Limb (tissue), 2 donors: ENCODE results near the gene PDE3A.
A peak's percentile ranks its signal among the peaks of the same experiment; 100 is the strongest.
"Not testable (repeated sequence)": the region's sequence is repeated elsewhere in the genome, so short reads cannot be mapped to it uniquely, and the experiment has no call there.

ENCODE experiments used
- DNase-seq, 2 donors: peaks; one replicate each; pipeline ENCODE4 v3.0.0-alpha.2; 2016; ENCODE audit errors: extremely low spot score in 2 of 2

The PDE3A gene

DNA sequence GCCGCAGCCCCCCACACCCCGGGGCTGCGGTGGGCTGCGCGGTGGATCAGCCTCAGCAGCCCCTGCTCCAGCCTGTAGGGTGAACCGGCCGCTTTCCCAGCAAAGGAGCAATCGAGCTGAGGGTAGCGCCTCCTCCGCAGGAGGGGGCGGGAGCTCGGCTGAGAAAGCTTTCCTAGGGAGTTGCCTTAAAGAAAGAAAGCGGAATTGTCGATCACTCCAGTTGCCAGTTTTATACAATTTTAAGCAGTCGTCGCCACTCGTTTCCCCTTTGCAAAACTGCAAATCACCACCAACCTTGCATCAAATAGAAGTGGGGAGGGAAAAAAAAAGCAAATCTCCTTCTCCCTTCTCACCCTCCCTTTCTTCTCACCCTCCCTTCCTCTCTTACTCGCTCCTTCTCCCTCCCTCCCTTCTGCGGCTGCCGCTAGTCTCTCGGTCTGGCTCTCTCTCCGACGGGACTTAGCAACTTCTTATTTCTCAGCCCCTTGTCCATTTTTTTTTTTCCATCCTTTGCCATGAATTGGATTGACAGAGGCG is at the start of gene PDE3A:
Gene PDE3A (plus strand): TSS at position 424 of the 537 bp plus-strand sequence. CDS start 748 bp downstream, outside the sequence.
- peak; percentile 85 to 88 for DNase-seq

DNA sequence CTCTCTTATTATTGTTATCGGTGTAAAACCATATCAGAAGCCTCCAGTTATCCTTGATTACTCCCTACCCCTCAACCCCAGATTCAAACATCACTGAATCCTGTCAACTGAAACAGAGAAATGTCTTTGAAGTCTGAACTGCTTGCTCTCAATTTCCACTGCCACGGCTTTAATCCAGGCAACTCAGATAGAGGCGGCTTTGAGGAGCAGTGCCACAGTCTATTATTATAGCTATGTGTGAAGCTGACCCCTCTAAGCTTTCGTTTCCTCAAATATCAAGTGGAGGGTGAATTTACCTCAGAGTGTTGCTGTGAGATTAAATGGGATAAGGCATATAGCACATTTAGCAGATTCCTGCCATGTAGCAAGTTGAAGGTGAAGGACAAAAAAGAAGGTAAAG is 49.0 kb upstream of the PDE3A start:
- no peak for DNase-seq

DNA sequence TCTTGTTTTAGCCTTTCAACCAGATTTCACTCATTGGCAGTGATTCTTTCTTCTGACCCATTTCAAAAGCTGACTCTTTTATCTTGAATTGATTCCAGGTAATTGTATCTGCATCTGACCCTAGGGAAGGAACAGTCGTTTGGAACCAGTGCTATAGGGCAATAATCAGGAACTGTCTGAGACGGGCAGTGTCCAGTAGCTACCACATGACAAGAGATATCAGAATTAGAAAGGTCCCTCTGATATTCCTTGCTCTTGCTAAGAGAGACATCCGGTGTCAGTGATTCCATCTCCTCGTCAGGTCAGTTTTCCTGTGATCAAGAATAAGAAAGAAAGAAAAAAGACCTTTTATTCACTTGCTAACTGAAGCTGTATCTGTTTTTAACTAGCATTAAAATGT is 47.8 kb upstream of the PDE3A start:
- no peak for DNase-seq

DNA sequence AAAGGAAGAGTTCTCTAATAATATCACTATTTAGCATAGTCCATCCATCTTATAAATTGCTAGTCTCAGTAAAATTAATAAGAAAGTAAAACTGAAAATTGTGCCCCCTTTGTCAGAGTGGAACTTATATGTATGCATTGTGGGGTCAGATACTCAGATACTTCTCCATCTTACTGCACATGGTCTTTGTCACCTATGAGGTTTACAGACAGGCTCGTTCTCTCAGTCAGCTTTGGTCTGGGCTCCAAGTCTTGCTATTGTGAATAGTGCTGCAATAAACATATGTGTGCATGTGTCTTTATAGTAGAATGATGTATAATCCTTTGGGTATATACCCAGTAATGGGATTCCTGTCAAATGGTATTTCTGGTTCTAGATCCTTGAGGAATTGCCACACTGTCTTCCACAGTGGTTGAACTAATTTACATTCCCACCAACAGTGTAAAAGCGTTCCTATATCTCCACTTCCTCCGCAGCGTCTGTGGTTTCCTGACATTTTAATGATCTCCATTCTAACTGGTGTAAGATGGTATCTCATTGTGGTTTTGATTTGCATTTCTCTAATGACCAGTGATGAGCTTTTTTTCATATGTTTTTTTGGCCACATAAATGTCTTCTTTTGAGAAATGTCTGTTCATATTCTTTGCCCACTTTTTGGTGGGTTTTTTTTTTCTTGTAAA is 37.4 kb upstream of the PDE3A start:
- DNase-seq = not testable (repeated sequence)

DNA sequence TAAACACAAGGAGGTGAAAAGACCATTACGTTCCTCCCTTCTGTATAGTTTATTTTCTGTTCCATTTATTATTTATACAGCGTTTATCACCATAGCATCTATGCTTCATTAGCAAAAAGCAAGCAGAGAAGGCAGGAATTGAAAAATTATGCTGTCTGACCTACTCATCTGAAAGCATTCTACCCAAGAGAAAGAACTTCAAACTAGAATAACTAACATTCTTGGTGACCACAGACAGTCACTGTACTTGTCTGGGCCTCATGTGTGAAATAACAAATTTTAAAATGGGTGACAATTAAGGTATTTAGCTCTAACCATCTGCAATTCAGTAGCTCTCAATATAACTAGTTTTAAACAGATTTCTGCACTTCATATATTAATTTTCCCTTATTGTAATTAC is 29.3 kb upstream of the PDE3A start:
- no peak for DNase-seq

DNA sequence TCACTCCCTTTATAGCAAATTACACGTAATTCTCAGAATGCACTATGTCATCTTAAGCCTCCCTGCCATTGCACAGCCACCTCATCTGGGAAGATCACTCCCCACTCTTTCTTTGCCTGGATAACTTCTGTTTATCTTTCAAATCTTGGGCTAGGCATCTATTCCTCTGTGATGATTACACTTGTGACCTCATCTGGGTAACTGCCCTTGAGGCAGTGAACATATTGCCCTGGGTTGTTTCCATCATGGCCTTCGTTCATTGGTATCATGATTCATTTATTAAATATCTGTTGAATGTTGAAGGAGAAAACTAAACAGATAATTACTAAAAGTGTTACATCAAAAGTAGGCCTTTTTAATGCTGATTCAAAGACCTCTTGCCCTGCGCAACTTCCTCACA is 26.2 kb upstream of the PDE3A start:
- no peak for DNase-seq

DNA sequence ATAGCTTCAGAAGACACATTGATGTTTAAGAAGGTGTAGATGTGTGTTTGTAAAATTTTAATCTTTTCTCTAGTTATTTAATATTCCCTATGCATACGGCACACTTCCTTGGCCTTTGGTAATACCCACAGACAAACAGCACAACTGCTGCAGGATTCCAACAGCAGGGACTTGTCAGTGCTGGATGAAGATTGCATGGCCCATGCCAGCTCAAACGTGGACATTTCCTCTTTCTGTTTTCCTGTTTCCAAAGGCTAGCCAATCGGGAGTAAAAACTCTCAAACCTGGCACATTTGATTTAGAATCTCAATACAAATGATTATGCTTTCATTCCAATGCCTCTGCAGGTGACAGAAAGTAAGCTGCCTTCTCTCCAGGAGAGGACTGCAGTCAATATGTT is 22.5 kb upstream of the PDE3A start:
- DNase-seq = no peak

DNA sequence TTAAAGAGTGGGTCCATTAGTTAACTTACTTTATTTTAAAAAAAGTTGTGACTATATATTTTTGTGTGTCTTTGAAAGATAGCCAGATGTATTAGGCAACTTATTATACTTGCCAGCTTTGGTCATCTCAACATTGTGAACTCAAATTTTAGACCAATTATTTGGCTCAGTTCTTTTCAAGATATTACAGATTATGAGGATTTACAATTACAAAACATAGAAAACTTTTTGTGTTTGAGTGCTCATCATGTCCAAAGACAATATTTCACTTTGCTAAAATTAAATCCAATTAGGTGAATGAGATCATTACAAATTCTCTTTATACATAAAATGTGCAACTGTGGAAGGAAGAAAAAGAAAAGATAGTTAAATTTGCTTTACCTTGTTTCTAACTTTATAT is 18.3 kb upstream of the PDE3A start:
- no peak for DNase-seq

DNA sequence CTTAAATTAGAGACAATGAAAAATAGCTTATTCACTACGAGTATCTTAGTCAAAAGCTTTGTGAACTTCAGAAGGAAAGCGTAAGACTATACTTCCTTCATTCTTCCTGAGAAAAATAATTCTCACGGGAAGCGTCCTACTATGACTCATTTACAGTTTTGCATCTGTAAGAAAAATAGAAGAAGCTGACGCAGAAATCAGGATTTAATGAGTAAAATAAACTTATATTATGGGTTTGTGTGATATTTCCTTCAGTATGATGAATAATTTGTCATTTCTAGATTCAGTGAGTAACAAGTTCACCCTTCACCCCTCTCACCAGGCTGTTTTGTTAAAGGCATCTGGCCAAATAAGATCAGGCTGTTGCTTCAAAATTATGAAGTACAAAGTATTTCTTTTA is 17.8 kb upstream of the PDE3A start:
- DNase-seq = no peak

DNA sequence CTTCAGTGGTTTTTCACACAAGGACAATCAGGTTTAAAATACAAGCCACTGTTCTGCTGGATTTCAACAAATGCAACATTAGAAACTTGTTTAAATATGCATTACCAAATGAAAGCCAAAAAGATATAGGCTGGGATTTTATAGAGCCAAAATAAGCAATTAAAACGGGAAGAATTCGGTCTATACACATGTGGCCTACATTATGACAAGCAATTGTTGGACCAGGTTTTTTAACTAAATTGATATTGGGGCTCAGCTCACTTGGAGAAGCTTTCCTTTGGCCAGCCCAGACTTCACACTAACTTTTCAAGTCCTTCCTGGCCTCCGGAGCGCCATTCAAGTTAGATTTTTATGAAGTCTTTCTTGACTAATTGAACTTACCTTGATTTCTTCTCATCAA is 16.9 kb upstream of the PDE3A start:
- DNase-seq = no peak

DNA sequence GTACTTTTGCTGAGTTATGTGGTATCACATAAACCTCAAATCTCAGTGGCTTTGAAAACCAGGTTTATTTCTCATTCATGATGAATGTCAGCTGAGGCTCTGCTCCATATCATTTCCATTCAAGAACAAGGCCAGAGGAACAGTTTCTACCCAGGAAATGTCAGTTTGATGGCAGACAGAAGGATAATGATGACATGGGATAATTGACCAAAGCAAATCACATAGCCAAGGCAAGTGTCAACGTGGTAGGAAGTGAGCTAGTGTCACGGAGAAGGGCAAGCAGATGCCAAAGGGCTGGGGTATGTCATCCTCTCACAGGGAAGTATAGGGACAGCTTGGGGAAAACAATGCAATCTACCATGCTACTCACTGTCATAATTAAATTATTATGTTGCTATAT is 12.3 kb upstream of the PDE3A start:
- no peak for DNase-seq

DNA sequence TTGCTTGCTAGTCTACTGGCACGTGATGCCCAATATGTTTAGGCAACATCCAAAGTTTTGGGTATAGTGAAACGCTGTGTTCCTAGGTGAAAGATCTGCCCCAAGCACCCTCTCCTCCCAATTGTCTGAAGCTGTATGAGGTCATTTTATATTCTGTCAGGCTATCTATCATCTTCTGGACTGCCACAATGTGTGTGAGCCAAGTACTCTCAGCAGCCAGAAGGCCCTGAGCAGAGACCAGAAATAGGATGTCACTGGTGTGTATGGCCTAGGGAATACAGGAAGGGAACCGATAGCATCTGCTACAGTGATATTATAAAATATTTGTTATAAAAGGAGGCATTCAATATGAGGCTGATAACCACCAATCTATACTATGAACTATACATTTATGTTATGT is 7.9 kb upstream of the PDE3A start:
- DNase-seq = no peak

DNA sequence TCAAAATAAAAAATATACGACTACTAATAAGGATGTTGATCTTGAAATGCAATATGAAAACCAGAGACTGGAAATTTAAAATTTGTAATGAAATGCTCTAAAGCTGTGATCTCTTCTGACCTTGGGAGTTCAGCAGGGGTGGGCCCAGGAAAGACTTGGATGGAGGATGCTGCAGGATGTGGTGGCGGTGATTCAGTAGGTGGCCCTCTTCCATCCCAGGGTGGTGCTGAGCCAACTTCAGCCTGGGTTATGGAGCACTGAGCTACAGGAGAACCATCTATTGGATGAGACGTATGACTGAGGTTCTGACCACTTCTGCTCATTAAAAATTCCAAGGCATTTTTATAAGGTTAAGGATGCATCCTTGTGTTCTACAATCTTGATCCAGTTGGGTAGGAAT is 6.9 kb upstream of the PDE3A start:
- DNase-seq = no peak

DNA sequence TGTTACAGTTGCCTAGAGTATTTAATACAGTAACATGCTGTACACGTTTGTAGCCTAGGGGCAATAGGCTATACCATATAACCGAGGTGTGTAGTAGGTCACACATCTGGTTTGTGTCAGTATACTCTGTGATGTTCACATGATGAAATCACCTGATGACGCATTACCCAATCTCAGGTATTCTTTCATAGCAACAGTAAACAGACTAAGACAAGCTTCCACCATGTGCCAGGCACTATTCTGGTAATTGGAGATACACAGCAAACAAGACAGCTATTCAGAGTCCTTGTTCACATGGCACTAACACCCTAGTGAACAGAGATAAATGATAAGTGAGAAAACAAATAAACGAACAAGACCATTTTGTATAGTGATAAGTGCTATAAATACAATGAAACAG is 3.8 kb upstream of the PDE3A start:
- DNase-seq = no peak

DNA sequence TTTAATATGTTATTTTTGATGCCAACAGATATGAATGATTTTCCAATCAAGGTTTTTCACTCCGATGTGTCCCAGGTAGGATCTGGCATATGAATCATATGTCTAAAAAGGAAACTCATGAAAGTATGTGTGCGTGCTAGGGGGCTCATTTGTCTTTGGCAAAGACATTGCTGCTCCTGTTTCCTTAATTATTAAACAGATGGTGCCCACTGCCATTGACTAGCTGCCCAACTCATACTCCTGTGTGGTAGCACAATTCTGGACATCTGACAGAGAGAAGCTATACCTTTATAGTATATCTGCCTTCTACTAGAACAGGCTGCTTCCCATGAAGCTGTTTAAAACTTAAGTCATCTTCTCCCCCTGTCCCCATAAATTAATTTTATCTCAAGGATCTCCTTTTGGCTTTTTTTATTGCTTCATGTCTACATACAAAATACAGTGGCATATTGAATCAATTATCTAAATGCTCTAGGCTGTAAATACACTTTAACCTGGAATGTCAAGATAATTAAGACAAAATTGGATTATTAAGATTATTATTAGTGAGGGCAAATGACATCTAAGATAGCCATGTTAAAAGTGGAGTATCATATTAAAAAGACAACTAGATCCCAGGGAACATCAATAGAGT is 1.4 kb upstream of the PDE3A start:
- no peak for DNase-seq

DNA sequence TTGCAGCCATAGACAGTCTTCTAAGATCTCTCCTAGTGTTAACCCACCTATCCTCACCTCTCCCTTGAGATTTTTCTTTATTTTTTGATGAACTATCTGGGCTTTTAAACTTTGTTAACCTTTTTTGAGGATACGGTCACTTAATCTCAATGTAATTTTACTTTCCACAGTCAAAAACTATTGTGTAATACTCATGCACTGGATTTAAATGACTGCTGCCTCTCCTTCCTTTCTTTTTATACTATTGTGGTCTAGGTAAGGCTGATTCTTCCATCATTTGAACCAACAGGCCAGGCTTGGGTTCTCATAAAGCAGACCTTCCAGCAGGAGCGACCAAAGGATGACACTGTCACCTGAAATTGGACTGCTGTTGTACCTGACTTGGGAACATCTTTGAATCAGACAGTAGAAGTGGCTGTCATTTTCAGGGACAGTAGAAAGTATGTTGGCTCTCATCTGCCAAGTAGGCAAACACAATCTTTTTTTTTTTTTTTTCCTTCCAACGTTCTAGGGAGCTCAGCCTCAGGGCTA is 689 bp upstream of the PDE3A start:
- no peak for DNase-seq

DNA sequence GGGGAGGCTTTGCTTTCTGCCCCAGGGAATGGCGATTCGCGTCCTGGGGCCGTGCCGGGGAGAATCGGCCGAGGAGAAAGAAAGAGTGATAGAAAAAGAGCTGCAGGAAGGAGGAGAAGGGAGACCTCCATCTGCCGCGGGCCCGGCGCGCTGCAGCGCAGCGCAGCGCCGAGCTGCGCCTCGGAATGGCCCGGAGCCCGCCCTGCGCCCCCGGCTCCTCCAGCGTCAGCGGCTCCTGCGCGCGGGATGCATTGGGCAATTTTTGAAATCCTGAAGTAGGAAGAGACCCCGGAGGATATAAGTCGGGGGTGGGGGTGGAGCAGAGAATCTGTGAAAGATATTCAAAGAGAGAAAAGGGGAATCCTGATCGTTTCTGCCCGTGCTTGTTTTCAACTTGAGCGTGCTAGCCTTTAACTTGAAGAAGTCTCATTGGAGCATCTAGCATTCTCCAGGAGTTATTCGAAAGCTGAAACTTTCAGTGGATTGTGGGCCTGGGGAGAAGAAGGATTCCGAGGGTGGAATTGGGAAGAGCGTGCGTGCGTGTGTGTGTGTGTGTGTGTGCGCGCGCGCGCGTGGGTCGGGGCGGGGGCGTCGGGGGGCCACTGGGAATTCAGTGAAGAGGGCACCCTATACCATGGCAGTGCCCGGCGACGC is 441 bp downstream of the PDE3A start:
- peak; percentile 29 to 76 for DNase-seq

DNA sequence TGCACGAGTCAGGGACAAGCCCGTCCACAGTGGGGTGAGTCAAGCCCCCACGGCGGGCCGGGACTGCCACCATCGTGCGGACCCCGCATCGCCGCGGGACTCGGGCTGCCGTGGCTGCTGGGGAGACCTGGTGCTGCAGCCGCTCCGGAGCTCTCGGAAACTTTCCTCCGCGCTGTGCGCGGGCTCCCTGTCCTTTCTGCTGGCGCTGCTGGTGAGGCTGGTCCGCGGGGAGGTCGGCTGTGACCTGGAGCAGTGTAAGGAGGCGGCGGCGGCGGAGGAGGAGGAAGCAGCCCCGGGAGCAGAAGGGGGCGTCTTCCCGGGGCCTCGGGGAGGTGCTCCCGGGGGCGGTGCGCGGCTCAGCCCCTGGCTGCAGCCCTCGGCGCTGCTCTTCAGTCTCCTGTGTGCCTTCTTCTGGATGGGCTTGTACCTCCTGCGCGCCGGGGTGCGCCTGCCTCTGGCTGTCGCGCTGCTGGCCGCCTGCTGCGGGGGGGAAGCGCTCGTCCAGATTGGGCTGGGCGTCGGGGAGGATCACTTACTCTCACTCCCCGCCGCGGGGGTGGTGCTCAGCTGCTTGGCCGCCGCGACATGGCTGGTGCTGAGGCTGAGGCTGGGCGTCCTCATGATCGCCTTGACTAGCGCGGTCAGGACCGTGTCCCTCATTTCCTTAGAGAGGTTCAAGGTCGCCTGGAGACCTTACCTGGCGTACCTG is 1.1 kb downstream of the PDE3A start:
- peak; percentile 64 to 81 for DNase-seq

DNA sequence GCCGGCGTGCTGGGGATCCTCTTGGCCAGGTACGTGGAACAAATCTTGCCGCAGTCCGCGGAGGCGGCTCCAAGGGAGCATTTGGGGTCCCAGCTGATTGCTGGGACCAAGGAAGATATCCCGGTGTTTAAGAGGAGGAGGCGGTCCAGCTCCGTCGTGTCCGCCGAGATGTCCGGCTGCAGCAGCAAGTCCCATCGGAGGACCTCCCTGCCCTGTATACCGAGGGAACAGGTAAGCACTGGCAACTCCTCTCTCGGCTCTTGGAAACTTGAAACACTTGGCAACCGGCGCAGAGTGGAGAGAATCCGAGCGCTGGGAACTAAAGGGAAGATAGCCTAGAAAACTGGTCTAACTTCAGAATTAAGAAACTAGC is 1.7 kb downstream of the PDE3A start:
- DNase-seq = no peak

DNA sequence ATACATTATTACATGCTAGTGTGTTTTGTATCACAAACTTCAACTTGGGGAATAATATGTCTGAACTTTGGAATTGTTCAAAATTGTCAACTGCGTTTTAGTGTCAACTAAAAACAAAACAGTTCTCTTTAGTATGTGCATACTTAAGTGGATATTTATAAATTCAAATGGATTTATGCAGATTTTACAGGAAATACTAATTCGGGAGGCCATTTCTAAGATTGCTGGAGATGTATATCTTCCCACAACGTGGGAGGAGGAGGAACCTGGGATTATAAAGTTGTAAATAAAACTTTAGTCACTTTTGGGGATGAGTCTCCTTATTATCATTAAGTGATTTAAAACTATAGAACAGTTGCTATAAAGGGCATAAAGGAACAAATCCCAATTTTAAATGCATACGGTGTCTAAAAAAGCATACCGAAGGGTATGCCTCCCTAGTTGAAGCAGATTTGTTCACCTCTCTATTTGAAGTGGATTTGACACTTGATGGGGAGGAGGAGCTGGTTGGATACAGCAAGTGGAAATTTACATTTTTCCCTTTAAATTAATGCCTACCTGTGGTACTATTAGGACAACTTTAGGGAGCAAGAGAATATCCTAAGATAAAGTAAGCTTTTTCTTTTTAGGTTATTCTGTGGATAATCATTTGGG is 2.7 kb downstream of the PDE3A start:
- no peak for DNase-seq

DNA sequence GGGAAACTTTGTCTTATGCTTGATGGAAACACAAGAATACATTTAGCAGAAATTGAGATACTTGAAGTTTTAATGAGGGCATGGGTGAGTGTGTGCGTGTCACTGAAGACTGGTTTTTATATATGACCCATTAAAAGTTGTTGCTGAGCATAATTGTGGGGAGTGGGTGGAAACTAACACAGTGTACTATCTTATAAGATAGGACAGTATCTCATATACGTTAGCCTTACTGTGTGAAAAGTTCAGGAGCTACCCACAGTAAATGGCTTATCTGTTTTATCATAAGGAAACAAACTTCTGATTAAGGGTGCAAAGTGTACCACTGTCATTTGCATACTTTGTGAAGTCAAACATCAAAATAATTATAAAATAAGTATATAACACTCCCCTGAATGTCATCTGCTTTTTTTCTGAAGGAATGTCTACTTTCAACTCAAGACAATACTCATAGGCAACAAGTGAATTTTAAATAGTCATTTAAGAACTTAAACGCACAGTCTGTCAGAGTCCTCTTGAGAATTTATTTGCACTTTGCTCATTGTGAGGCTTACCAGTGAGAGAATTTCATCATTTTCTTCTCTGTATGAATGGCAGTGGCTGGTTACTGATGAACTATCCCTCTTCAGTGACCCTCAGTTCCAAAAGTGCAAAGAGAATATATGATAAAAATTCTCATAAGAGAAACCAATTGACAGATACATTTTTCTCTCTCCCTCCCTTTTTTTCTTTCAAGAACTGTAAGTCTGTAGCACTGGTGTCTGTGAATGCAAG is 4.2 kb downstream of the PDE3A start:
- no peak for DNase-seq
